PFSK-1 (cell line): ENCODE measurements around the gene LTBP2.

Experiments used
- POLR2AphosphoS5 ChIP-seq: IDR thresholded peaks from 2 replicates; pipeline ENCODE4 v1.6.1; 2012; ENCODE audit warnings: low read depth, mild to moderate bottlenecking, control low read depth, low read length, moderate library complexity
- REST ChIP-seq, 2 experiments: IDR thresholded peaks; 2 replicates each; pipeline versions ENCODE4 v1.6.1 to v1.8.0; 2011 to 2012; ENCODE audit warnings: low read depth in 2 of 2, low read length in 2 of 2, control low read depth in 1 of 2, inconsistent platforms in 1 of 2, mild to moderate bottlenecking in 1 of 2, moderate library complexity in 1 of 2; ENCODE audit not compliant: insufficient read depth in 1 of 2
- SIN3A ChIP-seq: IDR thresholded peaks from 2 replicates; pipeline ENCODE4 v1.6.1; 2012; ENCODE audit warnings: mild to moderate bottlenecking, low read length, moderate library complexity, borderline replicate concordance; ENCODE audit not compliant: insufficient read depth

GRCh38 chr14:74635847-74636246, 23.8 kb upstream of the LTBP2 start:
- no peak for TF ChIP-seq REST (IDR thresholded peaks at IDR 0.05; ENCODE audit: insufficient read depth in 1 of 2, low read depth in 2 of 2, low read length in 2 of 2)
- TF ChIP-seq SIN3A, result no peak
- no peak for TF ChIP-seq POLR2AphosphoS5
